Stimulated activated CD4-positive, alpha-beta T cell treated with anti-CD3 and anti-CD28 coated beads, Interleukin-4, amount 100 ng/mL, for 24 hours (primary cell): ENCODE measurements around the gene JAKMIP2.

Experiments used
- DNase-seq: peaks from one replicate; pipeline ENCODE4 v3.0.0-alpha.2; 2020

The JAKMIP2 gene

DNA sequence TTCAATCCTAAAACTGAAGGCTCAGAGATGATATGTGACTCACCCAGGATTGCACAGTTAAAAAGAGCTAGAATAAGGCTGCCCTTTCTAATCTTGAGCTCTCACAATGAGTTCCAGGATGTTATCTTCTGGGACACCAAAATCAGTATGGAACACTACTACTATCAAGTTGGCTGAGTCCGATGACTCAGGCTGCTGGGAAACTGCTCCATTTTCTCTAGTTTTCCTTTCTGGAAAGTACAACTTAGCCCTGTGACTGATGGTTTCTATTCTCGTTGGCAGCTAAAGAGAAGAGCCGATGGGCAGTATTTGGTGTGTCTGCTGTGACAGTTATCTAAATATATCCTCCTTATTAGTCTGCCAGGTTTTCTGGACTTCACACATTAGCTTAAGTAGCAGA lies 234.8 kb downstream of the JAKMIP2 start:
- DNase-seq = no peak

DNA sequence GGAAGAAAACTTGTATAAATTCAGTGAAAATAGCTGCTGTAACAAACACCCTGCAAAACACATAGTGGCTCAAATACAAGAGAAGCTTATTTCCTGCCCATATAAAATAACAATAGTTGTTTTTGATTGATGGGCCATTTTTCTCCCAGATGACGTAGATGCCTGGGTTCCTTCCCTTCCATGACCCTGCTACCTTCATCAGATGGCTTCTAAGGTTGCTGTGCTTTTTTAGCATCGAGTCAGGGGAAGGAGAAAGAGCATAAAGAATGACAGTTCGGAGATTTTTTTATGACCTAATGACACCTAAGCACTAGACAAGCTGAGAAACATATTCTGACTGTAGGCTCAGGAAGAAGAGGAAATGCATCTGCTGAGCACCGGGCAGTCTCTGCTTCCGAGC lies 238.0 kb downstream of the JAKMIP2 start:
- DNase-seq = no peak

DNA sequence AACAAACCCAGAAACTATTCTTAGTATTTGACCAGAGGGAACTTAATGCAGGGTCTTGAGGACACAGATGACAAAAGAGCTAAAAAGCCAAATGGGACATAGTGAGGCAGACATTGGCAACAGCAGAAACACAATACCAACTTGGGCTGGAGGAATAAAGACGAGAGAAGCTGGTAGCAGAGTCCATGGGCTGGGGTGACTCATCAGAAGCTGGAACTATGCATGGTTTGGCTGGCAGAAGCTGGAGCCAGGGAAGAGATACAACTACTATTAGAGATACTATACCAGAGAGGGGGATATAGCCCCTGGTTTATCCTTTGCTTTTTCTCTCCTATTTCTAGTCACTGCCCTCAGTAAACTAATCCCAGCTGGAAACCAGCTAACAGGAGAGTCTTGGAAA lies 243.5 kb downstream of the JAKMIP2 start:
- no peak for DNase-seq

DNA sequence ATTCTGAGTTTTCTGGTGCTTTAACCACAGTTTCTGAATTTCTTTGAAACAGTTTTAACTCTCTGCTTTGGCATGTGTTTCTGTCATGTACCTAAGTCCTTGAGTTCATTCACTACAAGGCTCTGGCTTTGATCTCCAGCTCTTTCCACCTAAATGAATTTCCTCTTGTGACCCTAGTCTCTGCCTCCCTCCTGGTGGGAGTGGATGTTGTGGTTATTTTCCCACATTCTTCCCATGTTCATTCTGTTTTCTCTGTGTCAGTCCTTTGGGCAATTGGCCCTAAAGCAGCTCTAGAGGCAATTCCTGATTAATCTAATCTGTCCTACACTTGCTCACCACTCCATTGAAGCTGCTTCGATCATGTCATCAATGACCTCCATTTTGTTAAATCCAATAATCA lies 244.3 kb downstream of the JAKMIP2 start:
- no peak for DNase-seq
